Gastrocnemius medialis (tissue), 4 donors: ENCODE results near the gene TTC24.
A peak's percentile ranks its signal among the peaks of the same experiment; 100 is the strongest.

Experiments
- CTCF ChIP-seq, 5 experiments: fragments of 450-650 bp in 3 of 5; fragments of 200-600 bp in 2 of 5; sonication (generic) in 2 of 5; IDR thresholded peaks in 4 of 5; conservative IDR thresholded peaks in 1 of 5; 1 replicate in 4 of 5; 2 replicates in 1 of 5; pipeline ENCODE4 v1.5.1; 2016 to 2019; ENCODE audit warnings: antibody characterized with exemption in 5 of 5, mild to moderate bottlenecking in 3 of 5, moderate library complexity in 3 of 5
- POLR2A ChIP-seq, 2 donors: fragments of 450-650 bp; IDR thresholded peaks; one replicate each; pipeline ENCODE4 v1.6.1; 2017; ENCODE audit warnings: antibody characterized with exemption in 2 of 2, mild to moderate bottlenecking in 2 of 2, moderate library complexity in 2 of 2

GRCh38 chr1:156608981-156609380 lies 29.5 kb downstream of the TTC24 start:
- TF ChIP-seq POLR2A (IDR thresholded peaks at IDR 0.05) = no peak
- TF ChIP-seq CTCF (IDR thresholded peaks at IDR 0.05 in 4 of 5, conservative IDR thresholded peaks at IDR 0.05 in 1 of 5) = peak in 1 of 5 experiments; percentile 23
